ENCODE results near the gene COX7A1. TPM values are rescaled to one million over a fixed set of nuclear protein-coding genes. Genes with fewer than 3 reads are reported as not detected.
A peak's percentile ranks its signal among the peaks of the same experiment; 100 is the strongest.

COX7A1 gene
- total RNA-seq, 1 experiment from 2014 or later: not detected

GRCh38 chr19:36139473-36140303 lies 12.6 kb downstream of the COX7A1 start, which contains the start of gene CAPNS1:
TSS of gene CAPNS1 (plus strand) at chr19:36140066. CDS start at chr19:36141012, 946 bp downstream.
- H4K5ac ChIP-seq (ENCODE audit: insufficient read length, low read depth, low read length): no peak within 1 kb of the TSS

More at GRCh38 chr19:36139473-36140303, 12.6 kb downstream of the COX7A1 start, which contains the start of gene CAPNS1:
- no peak within 1 kb of the TSS for H3K23ac ChIP-seq (ENCODE audit: insufficient read length, low read depth, low read length)
- no peaks in the 10 kb centered on the region for H3K79me2 ChIP-seq (ENCODE audit: insufficient read depth, low read length)
- peak; percentile 98 for DNase-seq
- H3K56ac ChIP-seq (ENCODE audit: insufficient read length, low read depth, low read length): no peak within 1 kb of the TSS
- Mint-ChIP-seq H3K4me1 (peaks cover 15 to 21% of the 10 kb centered on the region in 2 experiments), H3K27me3 (ENCODE audit: low read depth) (peaks cover 2% of the 10 kb centered on the region; the same call in 1 of the 2 replicates), H3K27ac (peak within 1 kb of the TSS; percentile 96 to 99 (median 98)), H3K9me3 (no peaks in the 10 kb centered on the region; a peak in 2 of 5 replicates), H3K36me3 (ENCODE audit: insufficient read depth in 1 of 3, low read depth in 3 of 3) (peaks cover 16 to 27% (median 26%) of the 10 kb centered on the region in 3 experiments; a peak in 6 of 7 replicates), H3K4me3 (peak within 1 kb of the TSS; percentile 96 to 99)
- H3K4ac ChIP-seq (ENCODE audit: low read depth, low read length): no peak within 1 kb of the TSS
- no peak within 1 kb of the TSS for H2BK120ac ChIP-seq (ENCODE audit: low read depth, low read length, poor library complexity, severe bottlenecking)
- TF ChIP-seq CTCF (conservative IDR thresholded peaks at IDR 0.05): peak; percentile 42; the same call in 2 of the 3 replicates
- peak within 1 kb of the TSS; percentile 87 for H3K9ac ChIP-seq (ENCODE audit: extremely low read depth, insufficient read length, low read length)
- H3K23me2 ChIP-seq (ENCODE audit: insufficient read length, low read depth, low read length, poor library complexity, severe bottlenecking): peaks cover 4% of the 10 kb centered on the region
- H3K9me3 ChIP-seq (ENCODE audit: control insufficient read depth, low read depth, low read length): no peaks in the 10 kb centered on the region
- no peak within 1 kb of the TSS for H2AK5ac ChIP-seq (ENCODE audit: insufficient read length, low read length)
- WGBS (ENCODE audit: extremely low coverage, insufficient read length, low lambda C conversion rate): no CpG with 5 or more reads among the region's 75 CpGs
- no peaks in the 10 kb centered on the region for H3K27me3 ChIP-seq (ENCODE audit: insufficient read depth, low read length)
- no peak within 1 kb of the TSS for H4K91ac ChIP-seq (ENCODE audit: insufficient read length, low read depth, low read length)
- H2BK12ac ChIP-seq (ENCODE audit: insufficient read length, low read depth, low read length): no peak within 1 kb of the TSS
- H2BK20ac ChIP-seq (ENCODE audit: low read depth, low read length, poor library complexity, severe bottlenecking): no peak within 1 kb of the TSS
- H4K20me1 ChIP-seq (ENCODE audit: control insufficient read depth, insufficient read depth, insufficient read length): no peaks in the 10 kb centered on the region
- H2BK15ac ChIP-seq (ENCODE audit: low read depth, low read length): no peak within 1 kb of the TSS
- H3K18ac ChIP-seq (ENCODE audit: insufficient read length, low read depth, low read length): peak within 1 kb of the TSS; percentile 73
- H2BK5ac ChIP-seq (ENCODE audit: insufficient read length, low read length): no peak within 1 kb of the TSS
- H3K14ac ChIP-seq (ENCODE audit: insufficient read depth, low read length): peak within 1 kb of the TSS; percentile 83
- H3K27ac ChIP-seq (ENCODE audit: insufficient read length, low read depth, low read length): no peak within 1 kb of the TSS
- no peak within 1 kb of the TSS for H2AFZ ChIP-seq (ENCODE audit: low read length)
- no peak within 1 kb of the TSS for H4K8ac ChIP-seq (replicated peaks; ENCODE audit: insufficient read length, low read depth, low read length)
- no peak within 1 kb of the TSS for H3T11ph ChIP-seq (ENCODE audit: low read length)
- no peaks in the 10 kb centered on the region for H3K79me1 ChIP-seq (ENCODE audit: insufficient read depth, low read depth, low read length, poor library complexity, severe bottlenecking)
- no peaks in the 10 kb centered on the region for H3K4me1 ChIP-seq (ENCODE audit: insufficient read depth, low read length)
- peak within 1 kb of the TSS; percentile 81 for H3K4me2 ChIP-seq (ENCODE audit: insufficient read depth, insufficient read length, low read length)
